Stomach (tissue), 4 donors: Measurements from ENCODE around the gene ABR.

Source experiments
- CTCF ChIP-seq, 7 experiments: fragments of 450-650 bp in 4 of 7; fragments of 200-600 bp in 3 of 7; sonication (generic) in 3 of 7; IDR thresholded peaks; one replicate each; pipeline ENCODE4 v1.5.1; 2016 to 2019; ENCODE audit warnings: antibody characterized with exemption in 7 of 7, control low read depth in 2 of 7, mild to moderate bottlenecking in 1 of 7
- POLR2A ChIP-seq, 4 donors: fragments of 450-650 bp; IDR thresholded peaks; one replicate each; pipeline ENCODE4 v1.6.1; 2016; ENCODE audit warnings: antibody characterized with exemption in 4 of 4, control low read depth in 2 of 4, mild to moderate bottlenecking in 1 of 4, moderate library complexity in 1 of 4
- POLR2AphosphoS5 ChIP-seq, 3 donors: sonication (generic); formaldehyde crosslinking; IDR thresholded peaks; one replicate each; pipeline ENCODE4 v1.6.1; 2016; ENCODE audit warnings: antibody characterized with exemption in 3 of 3

DNA sequence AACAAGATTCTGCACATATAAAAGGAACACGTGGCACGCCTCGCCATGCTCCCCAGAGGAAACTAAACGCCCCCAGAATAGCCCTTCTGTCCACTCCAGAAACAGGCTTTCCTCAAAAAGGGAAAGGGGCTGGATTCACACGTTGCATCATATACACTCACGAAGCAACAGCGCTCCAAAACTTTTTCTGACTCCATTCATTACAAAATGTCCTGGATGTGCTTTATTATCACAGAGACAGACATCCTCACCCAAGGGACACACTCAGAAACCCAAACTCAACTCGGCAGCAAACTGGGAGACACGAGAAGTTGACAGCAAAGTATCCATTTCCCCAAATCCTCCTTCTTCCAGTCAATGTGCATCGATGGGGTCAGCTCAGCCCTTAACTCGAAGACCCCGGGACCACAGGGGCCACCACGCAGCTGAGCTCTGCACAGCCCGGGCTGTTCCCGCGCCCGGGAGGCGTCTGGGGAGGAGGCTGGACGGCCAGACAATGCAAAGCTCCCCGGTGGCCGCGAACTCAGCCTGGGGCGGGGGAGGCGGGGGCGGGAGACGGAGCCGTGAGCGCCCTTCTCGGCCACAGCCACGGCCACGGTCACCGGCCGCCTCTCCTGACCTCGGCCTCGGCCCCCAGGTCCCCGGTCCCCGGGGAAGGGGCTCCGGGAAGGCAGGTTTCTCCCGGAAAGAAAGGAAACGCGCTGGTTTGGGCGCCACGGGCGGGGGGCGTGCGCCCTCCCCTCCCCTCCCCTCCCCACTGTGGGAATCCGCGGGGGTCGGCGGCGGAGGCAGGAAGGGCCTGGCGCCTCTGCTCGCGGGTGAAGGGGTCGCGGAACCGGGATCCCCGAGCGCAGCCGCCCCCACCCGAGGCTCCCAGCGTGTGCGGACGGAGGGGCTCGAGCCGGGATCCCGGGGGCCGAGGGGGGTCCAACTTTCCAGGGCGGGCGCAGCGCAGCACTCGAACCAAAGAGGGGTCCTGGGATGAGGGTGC lies 201.4 kb downstream of the ABR start:
- TF ChIP-seq CTCF (IDR thresholded peaks at IDR 0.05) (no peak), POLR2A (IDR thresholded peaks at IDR 0.05) (no peak), POLR2AphosphoS5 (IDR thresholded peaks at IDR 0.05) (peak in 2 of 3 donors; percentile 20 to 28)
